ENCODE measurements around the gene UNC93B1. TPM values are rescaled to one million over a fixed set of nuclear protein-coding genes. Genes with fewer than 3 reads are reported as not detected.
A peak's percentile ranks its signal among the peaks of the same experiment; 100 is the strongest.

The UNC93B1 gene
- total and polyA plus RNA-seq, 2 of the 13 experiments (the other 11 are each of a cell fraction or from before 2014, with no cell fraction given), result 8.8 to 18.9 TPM

DNA sequence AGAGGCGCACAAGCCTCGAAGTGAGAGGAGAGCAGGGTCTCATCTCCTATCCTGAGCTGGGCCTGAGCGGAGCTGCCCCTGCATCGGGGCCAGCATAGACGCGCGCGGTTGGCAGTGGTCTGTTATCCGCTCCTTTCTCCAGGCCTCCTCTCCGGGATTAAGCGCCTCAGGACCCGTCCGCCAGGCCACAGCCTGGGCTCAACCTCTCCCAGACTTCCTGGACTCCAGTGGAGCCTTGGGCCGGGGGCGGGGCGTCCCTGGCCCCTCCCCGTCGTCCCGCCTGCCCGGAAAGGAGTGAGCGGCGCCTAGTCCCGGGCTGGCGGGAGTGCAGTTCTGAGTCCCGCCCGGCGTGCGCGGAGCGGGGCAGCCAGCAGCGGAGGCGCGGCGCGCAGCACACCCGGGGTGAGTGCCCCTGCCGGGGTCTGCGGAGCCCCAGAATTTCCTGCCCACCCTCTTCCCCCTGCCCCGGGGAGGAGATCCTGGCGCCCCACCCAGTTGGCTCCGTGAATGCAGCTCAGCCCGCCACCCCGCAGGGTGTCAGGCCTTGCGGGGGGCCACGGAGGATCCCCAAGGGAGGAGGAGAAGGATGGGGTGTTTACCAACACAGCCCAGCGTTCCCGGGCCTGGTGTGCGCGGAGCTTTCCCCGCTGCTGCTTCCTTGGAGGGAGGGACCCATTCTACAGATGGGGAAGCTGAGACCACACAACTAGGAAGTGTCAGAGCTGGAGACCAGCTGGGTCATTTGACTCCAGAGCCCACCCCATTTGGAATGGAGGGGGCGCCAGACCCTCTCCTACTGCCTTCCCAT, 35.0 kb upstream of the UNC93B1 start, which contains the start of gene TCIRG1 (continued):
- TF ChIP-seq NR2F1 (CRISPR knock-in tag; IDR thresholded peaks at IDR 0.05) (no peak), ZNF510 (CRISPR knock-in tag; IDR thresholded peaks at IDR 0.05; ENCODE audit: low read depth) (no peak), ZNF775 (CRISPR knock-in tag; IDR thresholded peaks at IDR 0.05; ENCODE audit: borderline replicate concordance) (no peak), TBX2 (CRISPR knock-in tag; IDR thresholded peaks at IDR 0.05; ENCODE audit: borderline replicate concordance) (no peak), GLI4 (CRISPR knock-in tag; IDR thresholded peaks at IDR 0.05; ENCODE audit: borderline replicate concordance) (no peak), TEAD3 (CRISPR knock-in tag; optimal IDR thresholded peaks at IDR 0.05; ENCODE audit: borderline replicate concordance) (no peak), ZNF235 (CRISPR knock-in tag; IDR thresholded peaks at IDR 0.05; ENCODE audit: borderline replicate concordance) (0 out of 2 replicates have a peak, but pooled peaks have one; percentile 62), ZBTB7B (CRISPR knock-in tag; IDR thresholded peaks at IDR 0.05) (peak; percentile 54; the same call in 1 of the 2 replicates), ZNF207 (IDR thresholded peaks at IDR 0.05; ENCODE audit: borderline replicate concordance) (no peak), MATR3 (CRISPR knock-in tag; IDR thresholded peaks at IDR 0.05) (no peak), TOPORS (CRISPR knock-in tag; IDR thresholded peaks at IDR 0.05) (0 out of 2 replicates have a peak, but pooled peaks have one; percentile 82), ZNF382 (CRISPR knock-in tag; IDR thresholded peaks at IDR 0.05; ENCODE audit: borderline replicate concordance) (no peak), ZNF652 (CRISPR knock-in tag; IDR thresholded peaks at IDR 0.05; ENCODE audit: borderline replicate concordance, low read depth) (no peak), TARDBP (CRISPR knock-in tag; IDR thresholded peaks at IDR 0.05) (no peak), ZFX (CRISPR knock-in tag; IDR thresholded peaks at IDR 0.05; ENCODE audit: low read depth) (peak; percentile 65), ZNF720 (CRISPR knock-in tag; IDR thresholded peaks at IDR 0.05) (no peak), ZBTB3 (CRISPR knock-in tag; IDR thresholded peaks at IDR 0.05; ENCODE audit: borderline replicate concordance, low read depth) (0 out of 2 replicates have a peak, but pooled peaks have one; percentile 1), ZNF839 (CRISPR knock-in tag; IDR thresholded peaks at IDR 0.05; ENCODE audit: borderline replicate concordance) (no peak; the same call in 1 of the 2 replicates), DNMT3B (CRISPR knock-in tag; conservative IDR thresholded peaks at IDR 0.05) (peak; percentile 8; the same call in 1 of the 2 replicates), ZNF234 (CRISPR knock-in tag; conservative IDR thresholded peaks at IDR 0.05) (0 out of 2 replicates have a peak, but pooled peaks have one; percentile 13), MBNL3 (CRISPR knock-in tag; conservative IDR thresholded peaks at IDR 0.05) (no peak), KDM5A (IDR thresholded peaks at IDR 0.05; ENCODE audit: borderline replicate concordance, low read length) (peak; percentile 26; the same call in 1 of the 2 replicates), ARNTL (CRISPR knock-in tag; IDR thresholded peaks at IDR 0.05) (no peak), ZNF3 (CRISPR knock-in tag; IDR thresholded peaks at IDR 0.05) (no peak), HES4 (CRISPR knock-in tag; IDR thresholded peaks at IDR 0.05; ENCODE audit: borderline replicate concordance) (no peak)
- TF ChIP-seq, protein P1, sequence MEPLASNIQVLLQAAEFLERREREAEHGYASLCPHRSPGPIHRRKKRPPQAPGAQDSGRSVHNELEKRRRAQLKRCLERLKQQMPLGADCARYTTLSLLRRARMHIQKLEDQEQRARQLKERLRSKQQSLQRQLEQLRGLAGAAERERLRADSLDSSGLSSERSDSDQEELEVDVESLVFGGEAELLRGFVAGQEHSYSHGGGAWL (CRISPR knock-in tag; IDR thresholded peaks at IDR 0.05), result no peak; the same call in 1 of the 2 replicates
- TF ChIP-seq, protein P2, sequence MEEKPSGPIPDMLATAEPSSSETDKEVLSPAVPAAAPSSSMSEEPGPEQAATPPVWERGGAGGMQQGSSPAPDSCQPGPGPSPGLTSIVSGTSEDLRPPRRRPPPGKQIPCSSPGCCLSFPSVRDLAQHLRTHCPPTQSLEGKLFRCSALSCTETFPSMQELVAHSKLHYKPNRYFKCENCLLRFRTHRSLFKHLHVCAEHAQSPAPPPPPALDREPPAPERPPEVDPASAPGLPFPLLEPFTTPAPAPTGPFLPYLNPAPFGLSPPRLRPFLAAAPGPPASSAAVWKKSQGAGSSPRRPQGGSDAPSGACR (CRISPR knock-in tag; IDR thresholded peaks at IDR 0.05), result no peak
- TF ChIP-seq, protein P3, sequence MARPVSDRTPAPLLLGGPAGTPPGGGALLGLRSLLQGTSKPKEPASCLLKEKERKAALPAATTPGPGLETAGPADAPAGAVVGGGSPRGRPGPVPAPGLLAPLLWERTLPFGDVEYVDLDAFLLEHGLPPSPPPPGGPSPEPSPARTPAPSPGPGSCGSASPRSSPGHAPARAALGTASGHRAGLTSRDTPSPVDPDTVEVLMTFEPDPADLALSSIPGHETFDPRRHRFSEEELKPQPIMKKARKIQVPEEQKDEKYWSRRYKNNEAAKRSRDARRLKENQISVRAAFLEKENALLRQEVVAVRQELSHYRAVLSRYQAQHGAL (CRISPR knock-in tag; IDR thresholded peaks at IDR 0.05; ENCODE audit: not compliant biosample characterization), result no peak
- TF ChIP-seq, protein P4, sequence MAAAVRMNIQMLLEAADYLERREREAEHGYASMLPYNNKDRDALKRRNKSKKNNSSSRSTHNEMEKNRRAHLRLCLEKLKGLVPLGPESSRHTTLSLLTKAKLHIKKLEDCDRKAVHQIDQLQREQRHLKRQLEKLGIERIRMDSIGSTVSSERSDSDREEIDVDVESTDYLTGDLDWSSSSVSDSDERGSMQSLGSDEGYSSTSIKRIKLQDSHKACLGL (CRISPR knock-in tag; IDR thresholded peaks at IDR 0.05), result no peak
